H9 (cell line): ENCODE measurements around the gene PELI3. TPM values are rescaled to one million over a fixed set of nuclear protein-coding genes. Genes with fewer than 3 reads are reported as not detected.

Experiments
- DNase-seq: peaks from one replicate; pipeline ENCODE4 v3.0.0-alpha.2; 2017
- H2AFZ ChIP-seq: one replicate; pipeline ENCODE4 v1.6.1; 2013; ENCODE audit warnings: mild to moderate bottlenecking, low read length, control low read depth, moderate library complexity
- H2AK5ac ChIP-seq: 2 replicates; pipeline ENCODE4 v1.6.1; 2013; ENCODE audit warnings: low read length, control low read depth, mixed read lengths; ENCODE audit not compliant: insufficient read length
- H2BK120ac ChIP-seq: one replicate; pipeline ENCODE4 v1.6.1; 2013; ENCODE audit warnings: low read depth, mild to moderate bottlenecking, low read length, control low read depth, inconsistent platforms; ENCODE audit not compliant: poor library complexity, severe bottlenecking
- H2BK12ac ChIP-seq: 2 replicates; pipeline ENCODE4 v1.6.1; 2013; ENCODE audit warnings: low read length, control low read depth, mixed read lengths, low read depth; ENCODE audit not compliant: insufficient read length
- H2BK15ac ChIP-seq: 2 replicates; pipeline ENCODE4 v1.6.1; 2013; ENCODE audit warnings: low read depth, low read length, control low read depth
- H2BK20ac ChIP-seq: one replicate; pipeline ENCODE4 v1.6.1; 2013; ENCODE audit warnings: low read depth, mild to moderate bottlenecking, low read length, control low read depth, inconsistent platforms; ENCODE audit not compliant: poor library complexity, severe bottlenecking
- H2BK5ac ChIP-seq: 2 replicates; pipeline ENCODE4 v1.6.1; 2013; ENCODE audit warnings: low read length, control low read depth, mixed read lengths; ENCODE audit not compliant: insufficient read length
- H3K14ac ChIP-seq: 2 replicates; pipeline ENCODE4 v1.6.1; 2013; ENCODE audit warnings: low read length, control low read depth; ENCODE audit not compliant: insufficient read depth
- H3K18ac ChIP-seq: 2 replicates; pipeline ENCODE4 v1.6.1; 2013; ENCODE audit warnings: low read depth, mild to moderate bottlenecking, mixed read lengths, low read length, control low read depth; ENCODE audit not compliant: insufficient read length
- H3K23ac ChIP-seq: 2 replicates; pipeline ENCODE4 v1.6.1; 2013; ENCODE audit warnings: low read length, control low read depth, mixed read lengths, low read depth; ENCODE audit not compliant: insufficient read length
- H3K23me2 ChIP-seq: 2 replicates; pipeline ENCODE4 v1.6.1; 2013; ENCODE audit warnings: low read depth, mild to moderate bottlenecking, mixed read lengths, low read length, control low read depth; ENCODE audit not compliant: insufficient read length, poor library complexity, severe bottlenecking
- H3K27ac ChIP-seq: 2 replicates; pipeline ENCODE4 v1.5.1; 2013; ENCODE audit warnings: low read length, control low read depth, mixed read lengths, low read depth; ENCODE audit not compliant: insufficient read length
- H3K27me3 ChIP-seq: 2 replicates; pipeline ENCODE4 v1.6.1; 2013; ENCODE audit warnings: low read length, control low read depth, inconsistent platforms; ENCODE audit not compliant: insufficient read depth
- H3K4ac ChIP-seq: 2 replicates; pipeline ENCODE4 v1.6.1; 2013; ENCODE audit warnings: low read depth, mild to moderate bottlenecking, control low read depth, inconsistent platforms, low read length, moderate library complexity
- H3K4me1 ChIP-seq: 2 replicates; pipeline ENCODE4 v1.6.1; 2013; ENCODE audit warnings: low read length, control low read depth, inconsistent platforms; ENCODE audit not compliant: insufficient read depth
- H3K4me2 ChIP-seq: 2 replicates; pipeline ENCODE4 v1.6.1; 2013; ENCODE audit warnings: low read length, control low read depth, mixed read lengths; ENCODE audit not compliant: insufficient read length, insufficient read depth
- H3K56ac ChIP-seq: 2 replicates; pipeline ENCODE4 v1.6.1; 2013; ENCODE audit warnings: low read depth, mild to moderate bottlenecking, mixed read lengths, low read length, control low read depth; ENCODE audit not compliant: insufficient read length
- H3K79me1 ChIP-seq: 2 replicates; pipeline ENCODE4 v1.6.1; 2013; ENCODE audit warnings: low read depth, mild to moderate bottlenecking, moderate library complexity, low read length, control low read depth, inconsistent platforms; ENCODE audit not compliant: insufficient read depth, poor library complexity, severe bottlenecking
- H3K79me2 ChIP-seq: 2 replicates; pipeline ENCODE4 v1.6.1; 2013; ENCODE audit warnings: low read length, control low read depth, inconsistent platforms; ENCODE audit not compliant: insufficient read depth
- H3K9ac ChIP-seq: 2 replicates; pipeline ENCODE4 v1.6.1; 2013; ENCODE audit warnings: low read length, control low read depth, mixed read lengths; ENCODE audit not compliant: insufficient read length; ENCODE audit errors: extremely low read depth
- H3K9me3 ChIP-seq: one replicate; pipeline ENCODE4 v1.6.1; 2013; ENCODE audit warnings: low read depth, low read length, inconsistent platforms; ENCODE audit not compliant: control insufficient read depth
- H3T11ph ChIP-seq: one replicate; pipeline ENCODE4 v1.6.1; 2013; ENCODE audit warnings: mild to moderate bottlenecking, low read length, control low read depth, inconsistent platforms
- H4K20me1 ChIP-seq: one replicate; pipeline ENCODE4 v1.6.1; 2013; ENCODE audit not compliant: control insufficient read depth, insufficient read length, insufficient read depth
- H4K5ac ChIP-seq: 2 replicates; pipeline ENCODE4 v1.6.1; 2013; ENCODE audit warnings: low read depth, mild to moderate bottlenecking, mixed read lengths, low read length, control low read depth; ENCODE audit not compliant: insufficient read length
- H4K8ac ChIP-seq: replicated peaks from 2 replicates; pipeline ENCODE4 v1.6.1; 2013; ENCODE audit warnings: low read length, control low read depth, mixed read lengths, low read depth; ENCODE audit not compliant: insufficient read length
- H4K91ac ChIP-seq: 2 replicates; pipeline ENCODE4 v1.6.1; 2013; ENCODE audit warnings: low read depth, mild to moderate bottlenecking, moderate library complexity, mixed read lengths, low read length, control low read depth; ENCODE audit not compliant: insufficient read length
- H3K27ac Mint-ChIP-seq, 3 experiments: 2 replicates in 2 of 3; 3 replicates in 1 of 3; pipeline ENCODE4 v1.8.0; 2020 to 2021; ENCODE audit warnings: mixed read lengths in 3 of 3, mild to moderate bottlenecking in 1 of 3, moderate library complexity in 1 of 3
- H3K27me3 Mint-ChIP-seq: 2 replicates; pipeline ENCODE4 v1.8.0; 2021; ENCODE audit warnings: low read depth, mild to moderate bottlenecking, moderate library complexity, mixed read lengths
- H3K36me3 Mint-ChIP-seq, 3 experiments: 2 replicates in 2 of 3; 3 replicates in 1 of 3; pipeline ENCODE4 v1.8.0; 2020 to 2021; ENCODE audit warnings: low read depth in 3 of 3, mixed read lengths in 3 of 3; ENCODE audit not compliant: insufficient read depth in 1 of 3
- H3K4me1 Mint-ChIP-seq, 2 experiments: 2 replicates each; pipeline ENCODE4 v1.8.0; 2020; ENCODE audit warnings: mixed read lengths in 2 of 2
- H3K4me3 Mint-ChIP-seq, 2 experiments: 2 replicates in 1 of 2; 3 replicates in 1 of 2; pipeline ENCODE4 v1.8.0; 2020 to 2021; ENCODE audit warnings: mild to moderate bottlenecking in 2 of 2, mixed read lengths in 2 of 2, moderate library complexity in 1 of 2
- H3K9me3 Mint-ChIP-seq, 2 experiments: 2 replicates in 1 of 2; 3 replicates in 1 of 2; pipeline ENCODE4 v1.8.0; 2020; ENCODE audit warnings: mild to moderate bottlenecking in 2 of 2, mixed read lengths in 2 of 2, moderate library complexity in 1 of 2
- CTCF ChIP-seq: fragments of 200-600 bp; sonication (generic); conservative IDR thresholded peaks from 3 replicates; pipeline ENCODE4 v1.8.0; 2021; ENCODE audit warnings: antibody characterized with exemption, mild to moderate bottlenecking
- WGBS: extraction: QIAGEN DNeasy Blood & Tissue Kit; methylation state at CpG from one replicate; pipeline ENCODE4 v1.1.7; 2013; ENCODE audit warnings: missing lambda C conversion rate, low lambda C conversion rate, mixed read lengths; ENCODE audit not compliant: insufficient read length; ENCODE audit errors: extremely low coverage; 5-methylcytosine and 5-hydroxymethylcytosine counted together
- total RNA-seq: library from RNA; stranded (reverse); gene quantifications from 2 replicates; pipeline ENCODE4 v1.2.1, GENCODE V29; 2021

Gene PELI3
- total RNA-seq, 1 experiment from 2014 or later, result 10.3 TPM

DNA sequence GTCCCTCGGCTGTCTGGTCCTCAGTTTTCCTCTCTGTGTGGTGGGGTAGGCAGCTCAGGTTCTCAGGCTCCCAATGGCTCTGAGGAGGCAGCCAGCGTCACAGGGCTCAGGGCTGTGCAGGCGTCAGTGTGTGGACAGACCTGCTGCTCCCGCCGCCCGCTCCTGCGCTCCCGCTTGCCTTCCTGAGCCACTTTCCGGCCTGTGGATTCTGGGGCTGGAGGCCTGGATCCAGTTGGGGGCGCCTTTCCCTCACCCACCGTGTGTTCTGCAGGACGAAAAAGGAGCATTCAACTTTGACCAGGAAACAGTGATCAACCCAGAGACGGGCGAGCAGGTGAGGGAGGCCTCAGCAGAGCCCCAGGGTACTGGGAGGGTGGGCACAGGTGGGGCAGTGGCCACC is 28.2 kb downstream of the PELI3 start:
- Histone ChIP-seq H2AK5ac (no peak overlapping the region), H3T11ph (no peak overlapping the region), H3K4me1 (no peaks in the 10 kb centered on the region), H4K8ac (no peak overlapping the region), H2BK20ac (no peak overlapping the region), H2BK120ac (no peak overlapping the region), H3K9me3 (no peaks in the 10 kb centered on the region), H3K27me3 (no peaks in the 10 kb centered on the region), H3K23me2 (no peaks in the 10 kb centered on the region), H3K79me2 (no peaks in the 10 kb centered on the region), H3K4ac (no peak overlapping the region), H3K4me2 (no peak overlapping the region), H3K14ac (no peak overlapping the region), H4K5ac (no peak overlapping the region), H4K20me1 (no peaks in the 10 kb centered on the region), H2AFZ (no peak overlapping the region), H3K79me1 (no peaks in the 10 kb centered on the region), H3K9ac (no peak overlapping the region), H3K23ac (no peak overlapping the region), H2BK12ac (no peak overlapping the region), H3K56ac (no peak overlapping the region), H2BK5ac (no peak overlapping the region), H4K91ac (no peak overlapping the region), H3K27ac (no peak overlapping the region), H3K18ac (no peak overlapping the region), H2BK15ac (no peak overlapping the region)
- TF ChIP-seq CTCF, result peak; percentile 42; the same call in 2 of the 3 replicates
- no CpG with 5 or more reads among the region's 14 CpGs for whole genome bisulfite sequencing
- H3K36me3 Mint-ChIP-seq, result peaks cover 19 to 64% (median 35%) of the 10 kb centered on the region in 3 experiments; a peak in 6 of 7 replicates
- H3K4me1 Mint-ChIP-seq, result peaks cover 4 to 11% of the 10 kb centered on the region in 2 experiments
- H3K27me3 Mint-ChIP-seq, result no peaks in the 10 kb centered on the region
- peak overlapping the region in 1 of 3 experiments; percentile 66; a peak in 2 of 7 replicates for H3K27ac Mint-ChIP-seq
- H3K9me3 Mint-ChIP-seq, result no peaks in the 10 kb centered on the region
- no peak overlapping the region for H3K4me3 Mint-ChIP-seq
- peak; percentile 63 for DNase-seq
